WTC11 (cell line): ENCODE results near the gene COQ9. TPM values are rescaled to one million over a fixed set of nuclear protein-coding genes. Genes with fewer than 3 reads are reported as not detected.

ENCODE experiments used
- ATAC-seq: fragments of 200-7000 bp; cut with Tn5 transposase; 2 replicates; pipeline ENCODE4 v1.10.0; 2021; ENCODE audit warnings: mild to moderate bottlenecking, moderate library complexity
- CTCF ChIA-PET: fragments of 300-600 bp; sonication (Branson Sonifier 250); formaldehyde crosslinking; loops from one replicate; lab custom pipeline; 2021; ENCODE audit warnings: antibody characterized with exemption; lab: Charles Lee
- POLR2A ChIA-PET: fragments of 350-600 bp; sonication (Branson Sonifier 250); formaldehyde crosslinking; loops from one replicate; lab custom pipeline; 2021; ENCODE audit warnings: antibody characterized with exemption; lab: Charles Lee
- DNase-seq: peaks from one replicate; pipeline ENCODE4 v3.0.0; 2021; ENCODE audit warnings: low spot score
- H3K27ac Mint-ChIP-seq: 2 replicates; pipeline ENCODE4 v1.8.0; 2021; ENCODE audit warnings: mixed read lengths
- H3K27me3 Mint-ChIP-seq: 2 replicates; pipeline ENCODE4 v1.8.0; 2021; ENCODE audit warnings: low read depth, mild to moderate bottlenecking, moderate library complexity, mixed read lengths
- H3K36me3 Mint-ChIP-seq: 2 replicates; pipeline ENCODE4 v1.8.0; 2021; ENCODE audit warnings: mixed read lengths
- H3K4me1 Mint-ChIP-seq: 2 replicates; pipeline ENCODE4 v1.8.0; 2022; ENCODE audit warnings: mixed read lengths
- H3K4me3 Mint-ChIP-seq: 2 replicates; pipeline ENCODE4 v1.8.0; 2021; ENCODE audit warnings: mild to moderate bottlenecking, moderate library complexity, mixed read lengths
- H3K9me3 Mint-ChIP-seq: 2 replicates; pipeline ENCODE4 v1.8.0; 2021; ENCODE audit warnings: mixed read lengths
- ARID4B ChIP-seq: sonication (generic); formaldehyde crosslinking; IDR thresholded peaks from 2 replicates; pipeline ENCODE4 v1.8.0; 2023; ENCODE audit warnings: missing genetic modification reagents, mild to moderate bottlenecking, borderline replicate concordance
- ERG ChIP-seq: fragments of 250-450 bp; sonication (Bioruptor Pico); IDR thresholded peaks from 2 replicates; pipeline ENCODE4 v1.8.0; 2021; ENCODE audit warnings: mild to moderate bottlenecking
- FOXP1 ChIP-seq: sonication (generic); formaldehyde crosslinking; IDR thresholded peaks from 2 replicates; pipeline ENCODE4 v1.8.0; 2022; ENCODE audit warnings: missing genetic modification reagents, mild to moderate bottlenecking, moderate library complexity, borderline replicate concordance
- IRF1 ChIP-seq: sonication (generic); formaldehyde crosslinking; IDR thresholded peaks from 2 replicates; pipeline ENCODE4 v1.8.0; 2023; ENCODE audit warnings: missing genetic modification reagents
- IRF2 ChIP-seq: sonication (generic); formaldehyde crosslinking; IDR thresholded peaks from 2 replicates; pipeline ENCODE4 v1.8.0; 2022; ENCODE audit warnings: low read depth, missing genetic modification reagents, borderline replicate concordance
- JUN ChIP-seq: sonication (generic); formaldehyde crosslinking; IDR thresholded peaks from 2 replicates; pipeline ENCODE4 v1.8.0; 2023; ENCODE audit warnings: mild to moderate bottlenecking, missing genetic modification reagents
- KAT7 ChIP-seq: sonication (generic); formaldehyde crosslinking; IDR thresholded peaks from 2 replicates; pipeline ENCODE4 v1.8.1; 2023; ENCODE audit warnings: missing genetic modification reagents, mild to moderate bottlenecking, borderline replicate concordance
- NFATC4 ChIP-seq: fragments of 250-450 bp; sonication (Bioruptor Pico); IDR thresholded peaks from 2 replicates; pipeline ENCODE4 v1.9.0; 2021; ENCODE audit warnings: mild to moderate bottlenecking
- NFE2L1 ChIP-seq: sonication (generic); formaldehyde crosslinking; IDR thresholded peaks from 2 replicates; pipeline ENCODE4 v1.8.1; 2023; ENCODE audit warnings: missing genetic modification reagents
- PRDM15 ChIP-seq: sonication (generic); formaldehyde crosslinking; IDR thresholded peaks from 2 replicates; pipeline ENCODE4 v1.8.0; 2022; ENCODE audit warnings: missing genetic modification reagents
- SMAD3 ChIP-seq: sonication (generic); formaldehyde crosslinking; IDR thresholded peaks from 2 replicates; pipeline ENCODE4 v1.8.0; 2022; ENCODE audit warnings: missing genetic modification reagents, mild to moderate bottlenecking, borderline replicate concordance
- TCF7 ChIP-seq: sonication (generic); formaldehyde crosslinking; IDR thresholded peaks from 2 replicates; pipeline ENCODE4 v1.8.0; 2022; ENCODE audit warnings: mild to moderate bottlenecking, low read depth, missing genetic modification reagents, moderate library complexity
- ZBTB43 ChIP-seq: sonication (generic); formaldehyde crosslinking; IDR thresholded peaks from 2 replicates; pipeline ENCODE4 v1.8.1; 2023; ENCODE audit warnings: mild to moderate bottlenecking, missing genetic modification reagents
- ZNF121 ChIP-seq: sonication (generic); formaldehyde crosslinking; IDR thresholded peaks from 2 replicates; pipeline ENCODE4 v1.8.0; 2023; ENCODE audit warnings: missing genetic modification reagents
- ZNF138 ChIP-seq: sonication (generic); formaldehyde crosslinking; conservative IDR thresholded peaks from 2 replicates; pipeline ENCODE4 v1.8.1; 2022; ENCODE audit warnings: mild to moderate bottlenecking, moderate library complexity, missing genetic modification reagents
- ZNF232 ChIP-seq: sonication (generic); formaldehyde crosslinking; IDR thresholded peaks from 2 replicates; pipeline ENCODE4 v1.8.0; 2022; ENCODE audit warnings: mild to moderate bottlenecking, missing genetic modification reagents
- ZNF425 ChIP-seq: fragments of 250-450 bp; sonication (Bioruptor Pico); conservative IDR thresholded peaks from 2 replicates; pipeline ENCODE4 v1.9.0; 2021; ENCODE audit warnings: mild to moderate bottlenecking
- ZNF671 ChIP-seq: fragments of 250-450 bp; sonication (Bioruptor Pico); IDR thresholded peaks from 2 replicates; pipeline ENCODE4 v1.8.0; 2021; ENCODE audit warnings: mild to moderate bottlenecking
- ZSCAN18 ChIP-seq: fragments of 250-450 bp; sonication (Bioruptor Pico); IDR thresholded peaks from 2 replicates; pipeline ENCODE4 v2.1.2; 2022; ENCODE audit warnings: mild to moderate bottlenecking, moderate library complexity
- total RNA-seq: library from RNA; stranded (reverse); gene quantifications from 3 replicates; pipeline ENCODE4 v1.2.3, GENCODE V29; 2021

The COQ9 gene
- total RNA-seq, 1 experiment from 2014 or later, result 39.2 TPM

GRCh38 chr16:57406881-57407280 is 40.4 kb upstream of the COQ9 start (continued):
- TF ChIP-seq PRDM15 (CRISPR knock-in tag), result no peak
- TF ChIP-seq JUN (CRISPR knock-in tag), result no peak
- no peak for TF ChIP-seq ZNF121
- TF ChIP-seq NFE2L1 (CRISPR knock-in tag), result no peak
- no peak for TF ChIP-seq IRF2 (CRISPR knock-in tag)
- no peak for TF ChIP-seq ZNF425 (CRISPR knock-in tag)
- TF ChIP-seq SMAD3 (CRISPR knock-in tag), result no peak
- TF ChIP-seq, all 79 proteins: peak for 0

GRCh38 chr16:57407521-57408353 is 39.5 kb upstream of the COQ9 start:
- no peaks in the 10 kb centered on the region; the same call in 1 of the 2 replicates for H3K27me3 Mint-ChIP-seq
- TF ChIP-seq FOXP1 (no peak), ZNF232 (no peak), ZNF138 (CRISPR knock-in tag) (no peak), IRF1 (CRISPR knock-in tag) (no peak), ZBTB43 (CRISPR knock-in tag) (no peak), ZNF671 (CRISPR knock-in tag) (no peak), KAT7 (CRISPR knock-in tag) (no peak), ERG (CRISPR knock-in tag) (no peak), TCF7 (CRISPR knock-in tag) (no peak), ZSCAN18 (CRISPR knock-in tag) (no peak), NFATC4 (CRISPR knock-in tag) (no peak), ARID4B (CRISPR knock-in tag) (no peak)
- H3K4me1 Mint-ChIP-seq, result peaks cover 3% of the 10 kb centered on the region; the same call in 1 of the 2 replicates
- CTCF ChIA-PET, result interaction anchor here (1.7 kb wide), 1 partner anchor 9 kb away, joined by 4 read pairs; no protein-coding TSS in a partner anchor
- DNase-seq (no peak), ATAC-seq (no peak)
- POLR2A ChIA-PET, result no interaction called here
- H3K36me3 Mint-ChIP-seq, result no peaks in the 10 kb centered on the region
- H3K27ac Mint-ChIP-seq, result no peak overlapping the region
- H3K4me3 Mint-ChIP-seq, result no peak overlapping the region
- H3K9me3 Mint-ChIP-seq, result no peaks in the 10 kb centered on the region
